Measurements from ENCODE around the gene DESI2. TPM values are rescaled to one million over a fixed set of nuclear protein-coding genes. Genes with fewer than 3 reads are reported as not detected.
"Not testable (repeated sequence)": the region's sequence is repeated elsewhere in the genome, so short reads cannot be mapped to it uniquely, and the experiment has no call there.

Gene DESI2
- total and polyA plus RNA-seq, 2 of the 8 experiments (the other 6 are each of a cell fraction or from before 2014, with no cell fraction given) = 54.0 to 110 TPM

GRCh38 chr1:244682087-244682486 is 29.2 kb downstream of the DESI2 start:
- H3K4me1 ChIP-seq (replicated peaks in 1 of 4; ENCODE audit: control insufficient read depth in 3 of 4, insufficient read depth in 4 of 4, low read length in 3 of 4); H3K56ac ChIP-seq (replicated peaks; ENCODE audit: insufficient read length, low read depth, low read length); H4K20me1 ChIP-seq (replicated peaks in 1 of 2; ENCODE audit: control insufficient read depth in 1 of 2, insufficient read depth in 2 of 2, low read length in 2 of 2); H3K9ac ChIP-seq (replicated peaks in 1 of 4; ENCODE audit: extremely low read depth in 1 of 4, low read depth in 3 of 4, low read length in 3 of 4); H3K14ac ChIP-seq (ENCODE audit: insufficient read length); H2BK20ac ChIP-seq (ENCODE audit: low read length); H3K23ac ChIP-seq (ENCODE audit: insufficient read length); H3K23me2 ChIP-seq (ENCODE audit: low read depth, low read length); H2BK120ac ChIP-seq (replicated peaks; ENCODE audit: low read depth, low read length); H3K9me3 ChIP-seq (ENCODE audit: insufficient read depth in 2 of 2, low read depth in 1 of 2, low read length in 1 of 2); H3K4me3 ChIP-seq (ENCODE audit: extremely low read depth in 1 of 4, insufficient read depth in 2 of 4, low read depth in 3 of 4, low read length in 4 of 4); CTCF ChIA-PET (ENCODE audit: partially characterized antibody); H3K4ac ChIP-seq (replicated peaks; ENCODE audit: insufficient read length, low read depth, low read length); DNase-seq (ENCODE audit: low read depth in 1 of 2, low spot score in 2 of 2); H2BK15ac ChIP-seq (ENCODE audit: low read length); H4K91ac ChIP-seq (replicated peaks; ENCODE audit: insufficient read length, low read length); H3K27me3 ChIP-seq (replicated peaks in 1 of 4; ENCODE audit: control insufficient read depth in 3 of 4, extremely low read depth in 1 of 4, insufficient read depth in 3 of 4, low read length in 3 of 4); H2AK5ac ChIP-seq (ENCODE audit: low read depth, low read length); H2AFZ ChIP-seq (ENCODE audit: low read length); H2BK5ac ChIP-seq (ENCODE audit: low read depth, low read length); H2BK12ac ChIP-seq (ENCODE audit: low read depth, low read length); H3K4me2 ChIP-seq (ENCODE audit: insufficient read depth in 1 of 2, low read depth in 2 of 2, low read length in 2 of 2); H4K8ac ChIP-seq (ENCODE audit: extremely low read depth, insufficient read depth, low read length); H3K27ac ChIP-seq (ENCODE audit: low read depth, low read length); H3K79me1 ChIP-seq (ENCODE audit: low read depth, low read length); H3K18ac ChIP-seq (ENCODE audit: extremely low read depth, low read length); FAIRE-seq; H4K5ac ChIP-seq (ENCODE audit: insufficient read length, low read depth, low read length): not testable (repeated sequence)
- Histone ChIP-seq H3K79me2 (ENCODE audit: control insufficient read depth in 1 of 2, insufficient read depth in 2 of 2, low read length in 2 of 2) (peaks cover 3 to 80% of the 10 kb centered on the region in 2 experiments; a peak in 3 of 4 replicates), H3K36me3 (ENCODE audit: control insufficient read depth in 2 of 4, insufficient read depth in 4 of 4, low read length in 3 of 4) (peaks cover 0 to 14% (median 0%) of the 10 kb centered on the region in 4 experiments; a peak in 2 of 8 replicates)
- POLR2A ChIA-PET (ENCODE audit: partially characterized antibody) = interaction anchor here (1.1 to 1.2 kb wide), 2 partner anchors 11 to 23 kb away, joined by 3 to 5 read pairs; no protein-coding TSS in a partner anchor
- 97% methylated on average over 4 of the region's 4 CpGs; no CpG with 5 or more reads in 1 of the 2 experiments for WGBS, 2 experiments (ENCODE audit: extremely low coverage in 1 of 2, insufficient coverage in 1 of 2, insufficient read length in 1 of 2, insufficient replicate concordance in 2 of 2, low coverage in 1 of 2, low lambda C conversion rate in 2 of 2, missing lambda C conversion rate in 1 of 2)

Measured in H1 (cell line).